Measurements from ENCODE around the gene YPEL5.

DNA sequence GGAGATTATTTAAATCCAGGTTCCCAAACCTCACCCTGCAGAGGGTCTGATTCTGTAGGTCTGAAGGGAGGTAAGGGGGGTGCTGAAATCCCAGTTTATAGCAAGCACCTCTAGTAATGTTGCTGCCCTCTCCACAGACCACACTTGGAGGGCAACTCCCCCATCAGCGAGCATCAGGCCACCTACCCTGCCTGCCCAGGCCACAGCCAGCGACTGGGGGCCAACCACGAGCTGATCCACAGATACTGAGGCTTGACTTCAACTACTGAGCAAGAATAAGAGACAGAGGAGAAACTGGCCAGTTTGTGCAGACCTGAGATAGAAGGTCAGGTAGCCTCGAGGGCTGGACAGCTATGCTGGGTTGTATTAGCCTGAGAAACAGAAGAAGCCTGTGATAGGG, 48.2 kb downstream of the YPEL5 start:
- TF ChIP-seq CTCF (IDR thresholded peaks at IDR 0.05) (no peak), POLR2AphosphoS5 (IDR thresholded peaks at IDR 0.05) (no peak)

Data from transverse colon (tissue), 4 donors.